ENCODE measurements around the gene PRIMA1.
"Not testable (repeated sequence)": the region's sequence is repeated elsewhere in the genome, so short reads cannot be mapped to it uniquely, and the experiment has no call there.

The PRIMA1 gene

GRCh38 chr14:93788293-93788542 lies at the start of gene PRIMA1:
Gene PRIMA1, minus strand, starts transcription at chr14:93788485. Its CDS starts 767 bp downstream, at chr14:93787718.
- no peak for DNase-seq (ENCODE audit: low spot score)

GRCh38 chr14:93834699-93835371 lies 46.5 kb upstream of the PRIMA1 start:
- DNase-seq (ENCODE audit: low spot score): no peak

GRCh38 chr14:93832665-93833064 lies 44.4 kb upstream of the PRIMA1 start:
- no peak for DNase-seq (ENCODE audit: low spot score)

GRCh38 chr14:93832081-93832480 lies 43.8 kb upstream of the PRIMA1 start:
- DNase-seq (ENCODE audit: low spot score): no peak

GRCh38 chr14:93830753-93831461 lies 42.6 kb upstream of the PRIMA1 start:
- no peak for DNase-seq (ENCODE audit: low spot score)

GRCh38 chr14:93829839-93830481 lies 41.7 kb upstream of the PRIMA1 start:
- no peak for DNase-seq (ENCODE audit: low spot score)

GRCh38 chr14:93825235-93825553 lies 36.9 kb upstream of the PRIMA1 start:
- no peak for DNase-seq (ENCODE audit: low spot score)

GRCh38 chr14:93824518-93825234 lies 36.4 kb upstream of the PRIMA1 start:
- no peak for DNase-seq (ENCODE audit: low spot score)

GRCh38 chr14:93824076-93824475 lies 35.8 kb upstream of the PRIMA1 start:
- DNase-seq (ENCODE audit: low spot score): no peak

GRCh38 chr14:93821051-93821450 lies 32.8 kb upstream of the PRIMA1 start:
- no peak for DNase-seq (ENCODE audit: low spot score)

- no peak for DNase-seq (ENCODE audit: low spot score)
These were observed 30.6 kb upstream of the PRIMA1 start for GRCh38 chr14:93818857-93819256.

GRCh38 chr14:93811676-93812075 lies 23.4 kb upstream of the PRIMA1 start:
- DNase-seq (ENCODE audit: low spot score): no peak

- no peak for DNase-seq (ENCODE audit: low spot score)
These were observed 22.7 kb upstream of the PRIMA1 start for GRCh38 chr14:93811020-93811419.

- not testable (repeated sequence) for DNase-seq (ENCODE audit: low spot score)
These were observed 21.5 kb upstream of the PRIMA1 start for GRCh38 chr14:93809491-93810420.

GRCh38 chr14:93804654-93805053 lies 16.4 kb upstream of the PRIMA1 start:
- DNase-seq (ENCODE audit: low spot score): no peak

GRCh38 chr14:93803408-93804318 lies 15.4 kb upstream of the PRIMA1 start:
- no peak for DNase-seq (ENCODE audit: low spot score)

- no peak for DNase-seq (ENCODE audit: low spot score)
These were observed 12.0 kb upstream of the PRIMA1 start for GRCh38 chr14:93799989-93800921.

- no peak for DNase-seq (ENCODE audit: low spot score)
These were observed 11.3 kb upstream of the PRIMA1 start for GRCh38 chr14:93799617-93799988.

- no peak for DNase-seq (ENCODE audit: low spot score)
These were observed 9.3 kb upstream of the PRIMA1 start for GRCh38 chr14:93797536-93797935.

GRCh38 chr14:93797071-93797470 lies 8.8 kb upstream of the PRIMA1 start:
- DNase-seq (ENCODE audit: low spot score): no peak
